Hepatic stellate cell (primary cell): Measurements from ENCODE around the gene PARP1.

Experiments used
- DNase-seq: peaks from one replicate; pipeline ENCODE4 v3.0.0; 2011; ENCODE audit warnings: low spot score

Gene PARP1

GRCh38 chr1:226373376-226373775, 34.5 kb downstream of the PARP1 start:
- DNase-seq = no peak

GRCh38 chr1:226372885-226373284, 35.0 kb downstream of the PARP1 start:
- DNase-seq = no peak

- DNase-seq = no peak
Observed at GRCh38 chr1:226371866-226372490, 35.9 kb downstream of the PARP1 start.

GRCh38 chr1:226371027-226371694, 36.7 kb downstream of the PARP1 start:
- no peak for DNase-seq

- no peak for DNase-seq
Observed at GRCh38 chr1:226370144-226370923, 37.6 kb downstream of the PARP1 start.

- DNase-seq = no peak
Observed at GRCh38 chr1:226369110-226369509, 38.8 kb downstream of the PARP1 start.

- DNase-seq = no peak
Observed at GRCh38 chr1:226366290-226366689, 41.6 kb downstream of the PARP1 start.

GRCh38 chr1:226365831-226366231, 42.1 kb downstream of the PARP1 start:
- peak; percentile 19 for DNase-seq

GRCh38 chr1:226364901-226365565, 42.9 kb downstream of the PARP1 start:
- DNase-seq = no peak

- DNase-seq = no peak
Observed at GRCh38 chr1:226364514-226364899, 43.4 kb downstream of the PARP1 start.

- no peak for DNase-seq
Observed at GRCh38 chr1:226363801-226364513, 43.9 kb downstream of the PARP1 start.

GRCh38 chr1:226362891-226363447, 44.9 kb downstream of the PARP1 start:
- DNase-seq = no peak

GRCh38 chr1:226362361-226362760, 45.5 kb downstream of the PARP1 start:
- no peak for DNase-seq

GRCh38 chr1:226360106-226360746, 47.7 kb downstream of the PARP1 start:
- DNase-seq = no peak

- DNase-seq = no peak
Observed at GRCh38 chr1:226357416-226357815, 50.5 kb downstream of the PARP1 start.

GRCh38 chr1:226355669-226356551, 52.0 kb downstream of the PARP1 start:
- peak; percentile 49 for DNase-seq

- DNase-seq = no peak
Observed at GRCh38 chr1:226355016-226355415, 52.9 kb downstream of the PARP1 start.

GRCh38 chr1:226353698-226354525, 54.0 kb downstream of the PARP1 start:
- no peak for DNase-seq

GRCh38 chr1:226351709-226352108, 56.2 kb downstream of the PARP1 start:
- no peak for DNase-seq
